AG09319 (cell line): ENCODE measurements around the gene MS4A5.

ENCODE experiments used
- DNase-seq: peaks from one replicate; pipeline ENCODE4 v3.0.0-alpha.2; 2010; ENCODE audit warnings: low read depth; ENCODE audit errors: extremely low read depth
- CTCF ChIP-seq: IDR thresholded peaks from 2 replicates; pipeline ENCODE4 v1.5.1; 2011; ENCODE audit warnings: low read depth, mild to moderate bottlenecking, inconsistent platforms, low read length, moderate library complexity

The MS4A5 gene, protein sequence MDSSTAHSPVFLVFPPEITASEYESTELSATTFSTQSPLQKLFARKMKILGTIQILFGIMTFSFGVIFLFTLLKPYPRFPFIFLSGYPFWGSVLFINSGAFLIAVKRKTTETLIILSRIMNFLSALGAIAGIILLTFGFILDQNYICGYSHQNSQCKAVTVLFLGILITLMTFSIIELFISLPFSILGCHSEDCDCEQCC

GRCh38 chr11:60429272-60429671, at the start of gene MS4A5:
MS4A5 (plus strand) TSS chr11:60429572; CDS start chr11:60429675, 103 bp downstream.
- no peak for DNase-seq

GRCh38 chr11:60389279-60389910, 40.0 kb upstream of the MS4A5 start:
- DNase-seq: no peak

More at GRCh38 chr11:60429272-60429671, at the start of gene MS4A5:
- TF ChIP-seq CTCF: no peak

GRCh38 chr11:60390419-60390818, 39.0 kb upstream of the MS4A5 start:
- no peak for DNase-seq
- TF ChIP-seq CTCF: no peak

More at GRCh38 chr11:60389279-60389910, 40.0 kb upstream of the MS4A5 start:
- no peak for TF ChIP-seq CTCF

DNA sequence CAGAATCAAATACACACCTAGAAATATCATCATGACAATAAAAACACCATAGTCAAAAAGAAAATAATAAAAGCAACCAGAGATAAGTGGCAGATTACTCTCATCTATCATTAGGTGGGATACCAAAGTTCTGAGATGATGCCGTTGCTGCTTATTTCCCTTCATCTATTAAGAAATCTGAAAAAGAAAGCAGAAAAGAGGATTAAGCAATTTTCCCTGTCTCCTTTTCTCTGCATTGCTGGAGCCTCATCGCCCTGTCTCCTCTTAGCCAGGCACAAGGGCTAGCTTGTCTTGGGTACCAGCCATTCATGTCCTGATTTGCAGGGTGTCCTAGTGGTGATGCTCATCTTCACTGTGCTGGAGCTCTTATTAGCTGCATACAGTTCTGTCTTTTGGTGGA, 37.0 kb upstream of the MS4A5 start:
- DNase-seq: no peak
- TF ChIP-seq CTCF: no peak

DNA sequence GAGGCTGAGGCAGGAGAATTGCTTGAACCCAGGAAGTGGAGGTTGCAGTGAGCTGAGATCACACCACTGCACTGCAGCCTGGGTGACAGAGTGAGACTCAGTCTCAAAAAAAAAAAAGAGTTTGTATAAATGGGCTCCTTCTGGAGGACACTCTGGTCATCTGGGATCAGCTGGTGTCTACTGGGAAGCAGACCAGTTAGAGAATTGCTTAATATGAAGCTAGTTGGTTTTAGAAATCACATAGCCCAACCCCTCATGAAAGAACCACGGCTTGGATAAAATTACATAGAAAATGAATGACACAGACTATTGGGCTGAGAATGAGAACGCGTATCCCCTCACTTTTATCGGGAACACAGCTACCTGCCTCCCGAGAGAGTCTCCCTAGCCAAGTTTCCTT, 36.4 kb upstream of the MS4A5 start:
- TF ChIP-seq CTCF: no peak
- no peak for DNase-seq

DNA sequence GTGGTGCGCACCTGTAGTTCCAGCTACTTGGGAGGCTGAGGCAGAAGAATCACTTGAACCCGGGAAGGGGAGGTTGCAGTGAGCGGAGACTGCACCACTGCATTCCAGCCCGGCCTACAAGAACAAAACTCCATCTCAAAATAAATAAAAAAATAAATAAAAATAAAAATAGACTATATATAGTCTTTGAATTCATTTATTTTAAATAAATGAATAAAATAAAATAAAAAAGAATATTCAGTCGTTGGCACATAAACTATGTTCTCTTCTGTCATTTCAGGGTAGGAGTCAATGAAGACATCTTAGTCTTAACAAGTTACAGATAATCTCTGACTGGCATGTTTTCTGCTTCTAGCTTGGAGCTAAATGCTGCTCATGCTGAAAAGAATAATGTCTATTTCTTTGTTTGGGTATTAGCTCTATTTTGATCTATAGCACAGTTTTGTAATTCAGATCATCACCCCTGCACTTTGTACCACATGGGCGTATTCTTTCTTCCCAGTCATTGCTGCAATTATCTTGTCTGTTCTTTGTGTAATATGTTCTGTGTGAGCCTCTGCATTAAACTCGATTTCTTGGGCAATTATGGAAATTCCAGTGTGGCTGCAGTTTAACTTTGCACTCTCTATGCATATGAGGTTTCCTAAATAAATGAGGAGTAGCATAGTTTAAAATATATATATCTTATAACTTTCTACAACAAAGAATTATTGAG, 34.5 kb upstream of the MS4A5 start:
- DNase-seq: no peak
- no peak for TF ChIP-seq CTCF

- DNase-seq: no peak
- no peak for TF ChIP-seq CTCF
These were observed 33.0 kb upstream of the MS4A5 start, which contains the start of gene MS4A14 for GRCh38 chr11:60396382-60396781. MS4A14 (plus strand) TSS chr11:60396459; CDS start chr11:60396579, 120 bp downstream.
